H9 (cell line): Measurements from ENCODE around the gene TTC13. TPM values are rescaled to one million over a fixed set of nuclear protein-coding genes. Genes with fewer than 3 reads are reported as not detected.

Source experiments
- DNase-seq: peaks from one replicate; pipeline ENCODE4 v3.0.0-alpha.2; 2017
- H2AFZ ChIP-seq: one replicate; pipeline ENCODE4 v1.6.1; 2013; ENCODE audit warnings: mild to moderate bottlenecking, low read length, control low read depth, moderate library complexity
- H2AK5ac ChIP-seq: 2 replicates; pipeline ENCODE4 v1.6.1; 2013; ENCODE audit warnings: low read length, control low read depth, mixed read lengths; ENCODE audit not compliant: insufficient read length
- H2BK120ac ChIP-seq: one replicate; pipeline ENCODE4 v1.6.1; 2013; ENCODE audit warnings: low read depth, mild to moderate bottlenecking, low read length, control low read depth, inconsistent platforms; ENCODE audit not compliant: poor library complexity, severe bottlenecking
- H2BK12ac ChIP-seq: 2 replicates; pipeline ENCODE4 v1.6.1; 2013; ENCODE audit warnings: low read length, control low read depth, mixed read lengths, low read depth; ENCODE audit not compliant: insufficient read length
- H2BK15ac ChIP-seq: 2 replicates; pipeline ENCODE4 v1.6.1; 2013; ENCODE audit warnings: low read depth, low read length, control low read depth
- H2BK20ac ChIP-seq: one replicate; pipeline ENCODE4 v1.6.1; 2013; ENCODE audit warnings: low read depth, mild to moderate bottlenecking, low read length, control low read depth, inconsistent platforms; ENCODE audit not compliant: poor library complexity, severe bottlenecking
- H2BK5ac ChIP-seq: 2 replicates; pipeline ENCODE4 v1.6.1; 2013; ENCODE audit warnings: low read length, control low read depth, mixed read lengths; ENCODE audit not compliant: insufficient read length
- H3K14ac ChIP-seq: 2 replicates; pipeline ENCODE4 v1.6.1; 2013; ENCODE audit warnings: low read length, control low read depth; ENCODE audit not compliant: insufficient read depth
- H3K18ac ChIP-seq: 2 replicates; pipeline ENCODE4 v1.6.1; 2013; ENCODE audit warnings: low read depth, mild to moderate bottlenecking, mixed read lengths, low read length, control low read depth; ENCODE audit not compliant: insufficient read length
- H3K23ac ChIP-seq: 2 replicates; pipeline ENCODE4 v1.6.1; 2013; ENCODE audit warnings: low read length, control low read depth, mixed read lengths, low read depth; ENCODE audit not compliant: insufficient read length
- H3K23me2 ChIP-seq: 2 replicates; pipeline ENCODE4 v1.6.1; 2013; ENCODE audit warnings: low read depth, mild to moderate bottlenecking, mixed read lengths, low read length, control low read depth; ENCODE audit not compliant: insufficient read length, poor library complexity, severe bottlenecking
- H3K27ac ChIP-seq: 2 replicates; pipeline ENCODE4 v1.5.1; 2013; ENCODE audit warnings: low read length, control low read depth, mixed read lengths, low read depth; ENCODE audit not compliant: insufficient read length
- H3K27me3 ChIP-seq: 2 replicates; pipeline ENCODE4 v1.6.1; 2013; ENCODE audit warnings: low read length, control low read depth, inconsistent platforms; ENCODE audit not compliant: insufficient read depth
- H3K4ac ChIP-seq: 2 replicates; pipeline ENCODE4 v1.6.1; 2013; ENCODE audit warnings: low read depth, mild to moderate bottlenecking, control low read depth, inconsistent platforms, low read length, moderate library complexity
- H3K4me1 ChIP-seq: 2 replicates; pipeline ENCODE4 v1.6.1; 2013; ENCODE audit warnings: low read length, control low read depth, inconsistent platforms; ENCODE audit not compliant: insufficient read depth
- H3K4me2 ChIP-seq: 2 replicates; pipeline ENCODE4 v1.6.1; 2013; ENCODE audit warnings: low read length, control low read depth, mixed read lengths; ENCODE audit not compliant: insufficient read length, insufficient read depth
- H3K56ac ChIP-seq: 2 replicates; pipeline ENCODE4 v1.6.1; 2013; ENCODE audit warnings: low read depth, mild to moderate bottlenecking, mixed read lengths, low read length, control low read depth; ENCODE audit not compliant: insufficient read length
- H3K79me1 ChIP-seq: 2 replicates; pipeline ENCODE4 v1.6.1; 2013; ENCODE audit warnings: low read depth, mild to moderate bottlenecking, moderate library complexity, low read length, control low read depth, inconsistent platforms; ENCODE audit not compliant: insufficient read depth, poor library complexity, severe bottlenecking
- H3K79me2 ChIP-seq: 2 replicates; pipeline ENCODE4 v1.6.1; 2013; ENCODE audit warnings: low read length, control low read depth, inconsistent platforms; ENCODE audit not compliant: insufficient read depth
- H3K9ac ChIP-seq: 2 replicates; pipeline ENCODE4 v1.6.1; 2013; ENCODE audit warnings: low read length, control low read depth, mixed read lengths; ENCODE audit not compliant: insufficient read length; ENCODE audit errors: extremely low read depth
- H3K9me3 ChIP-seq: one replicate; pipeline ENCODE4 v1.6.1; 2013; ENCODE audit warnings: low read depth, low read length, inconsistent platforms; ENCODE audit not compliant: control insufficient read depth
- H3T11ph ChIP-seq: one replicate; pipeline ENCODE4 v1.6.1; 2013; ENCODE audit warnings: mild to moderate bottlenecking, low read length, control low read depth, inconsistent platforms
- H4K20me1 ChIP-seq: one replicate; pipeline ENCODE4 v1.6.1; 2013; ENCODE audit not compliant: control insufficient read depth, insufficient read length, insufficient read depth
- H4K5ac ChIP-seq: 2 replicates; pipeline ENCODE4 v1.6.1; 2013; ENCODE audit warnings: low read depth, mild to moderate bottlenecking, mixed read lengths, low read length, control low read depth; ENCODE audit not compliant: insufficient read length
- H4K8ac ChIP-seq: replicated peaks from 2 replicates; pipeline ENCODE4 v1.6.1; 2013; ENCODE audit warnings: low read length, control low read depth, mixed read lengths, low read depth; ENCODE audit not compliant: insufficient read length
- H4K91ac ChIP-seq: 2 replicates; pipeline ENCODE4 v1.6.1; 2013; ENCODE audit warnings: low read depth, mild to moderate bottlenecking, moderate library complexity, mixed read lengths, low read length, control low read depth; ENCODE audit not compliant: insufficient read length
- H3K27ac Mint-ChIP-seq, 3 experiments: 2 replicates in 2 of 3; 3 replicates in 1 of 3; pipeline ENCODE4 v1.8.0; 2020 to 2021; ENCODE audit warnings: mixed read lengths in 3 of 3, mild to moderate bottlenecking in 1 of 3, moderate library complexity in 1 of 3
- H3K27me3 Mint-ChIP-seq: 2 replicates; pipeline ENCODE4 v1.8.0; 2021; ENCODE audit warnings: low read depth, mild to moderate bottlenecking, moderate library complexity, mixed read lengths
- H3K36me3 Mint-ChIP-seq, 3 experiments: 2 replicates in 2 of 3; 3 replicates in 1 of 3; pipeline ENCODE4 v1.8.0; 2020 to 2021; ENCODE audit warnings: low read depth in 3 of 3, mixed read lengths in 3 of 3; ENCODE audit not compliant: insufficient read depth in 1 of 3
- H3K4me1 Mint-ChIP-seq, 2 experiments: 2 replicates each; pipeline ENCODE4 v1.8.0; 2020; ENCODE audit warnings: mixed read lengths in 2 of 2
- H3K4me3 Mint-ChIP-seq, 2 experiments: 2 replicates in 1 of 2; 3 replicates in 1 of 2; pipeline ENCODE4 v1.8.0; 2020 to 2021; ENCODE audit warnings: mild to moderate bottlenecking in 2 of 2, mixed read lengths in 2 of 2, moderate library complexity in 1 of 2
- H3K9me3 Mint-ChIP-seq, 2 experiments: 2 replicates in 1 of 2; 3 replicates in 1 of 2; pipeline ENCODE4 v1.8.0; 2020; ENCODE audit warnings: mild to moderate bottlenecking in 2 of 2, mixed read lengths in 2 of 2, moderate library complexity in 1 of 2
- WGBS: extraction: QIAGEN DNeasy Blood & Tissue Kit; methylation state at CpG from one replicate; pipeline ENCODE4 v1.1.7; 2013; ENCODE audit warnings: missing lambda C conversion rate, low lambda C conversion rate, mixed read lengths; ENCODE audit not compliant: insufficient read length; ENCODE audit errors: extremely low coverage; 5-methylcytosine and 5-hydroxymethylcytosine counted together
- total RNA-seq: library from RNA; stranded (reverse); gene quantifications from 2 replicates; pipeline ENCODE4 v1.2.1, GENCODE V29; 2021
- TF ChIP-seq, protein P1 (sequence below): fragments of 200-600 bp; sonication (generic); conservative IDR thresholded peaks from 3 replicates; pipeline ENCODE4 v1.8.0; 2021; ENCODE audit warnings: antibody characterized with exemption, mild to moderate bottlenecking

The TTC13 gene
- total RNA-seq, 1 experiment from 2014 or later = 7.6 TPM

DNA sequence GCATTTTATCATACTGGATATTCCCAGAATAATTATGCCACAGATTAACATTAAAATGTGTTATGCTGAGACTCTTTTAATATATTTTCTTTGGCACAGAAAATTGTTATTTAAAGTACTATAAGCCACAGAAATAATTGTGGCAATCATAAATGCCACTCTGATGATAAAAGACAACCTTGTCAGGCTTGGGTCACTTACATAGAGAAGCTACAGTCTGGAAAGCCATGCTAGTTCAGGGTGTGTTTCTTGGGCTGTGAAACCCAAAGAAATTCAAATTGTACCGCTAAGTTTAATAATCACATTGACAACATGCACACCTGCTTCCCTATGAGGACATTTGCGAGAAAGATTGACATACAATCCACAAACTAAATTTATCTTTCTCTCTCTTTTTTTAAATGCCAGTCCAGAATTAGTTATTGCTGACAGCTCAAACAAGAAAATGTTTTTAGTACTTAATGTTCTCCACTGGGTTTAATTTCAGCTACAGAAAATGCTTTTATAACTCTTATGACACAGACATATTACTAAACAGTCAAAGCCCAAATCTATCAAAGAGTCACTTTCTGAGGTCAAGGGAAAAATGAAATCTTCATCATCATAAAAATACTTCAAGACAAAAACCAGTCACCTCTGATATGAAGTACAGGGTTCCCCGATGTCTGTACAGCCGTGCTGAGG, 38.7 kb downstream of the TTC13 start:
- Histone ChIP-seq H2BK20ac (no peak overlapping the region), H2AK5ac (no peak overlapping the region), H3K27me3 (no peaks in the 10 kb centered on the region), H4K5ac (no peak overlapping the region), H3K23me2 (no peaks in the 10 kb centered on the region), H3K14ac (no peak overlapping the region), H3K4ac (no peak overlapping the region), H4K20me1 (no peaks in the 10 kb centered on the region), H2AFZ (no peak overlapping the region), H3K23ac (no peak overlapping the region), H3K4me2 (no peak overlapping the region), H3K9ac (no peak overlapping the region), H3K79me1 (no peaks in the 10 kb centered on the region), H3T11ph (no peak overlapping the region), H2BK5ac (no peak overlapping the region), H4K91ac (no peak overlapping the region), H3K56ac (no peak overlapping the region), H2BK12ac (no peak overlapping the region), H3K9me3 (no peaks in the 10 kb centered on the region), H3K79me2 (no peaks in the 10 kb centered on the region), H3K18ac (no peak overlapping the region), H4K8ac (no peak overlapping the region), H2BK120ac (no peak overlapping the region), H3K4me1 (no peaks in the 10 kb centered on the region), H3K27ac (no peak overlapping the region), H2BK15ac (no peak overlapping the region)
- DNase-seq = no peak
- no CpG with 5 or more reads among the region's 4 CpGs for WGBS
- Mint-ChIP-seq H3K27ac (no peak overlapping the region), H3K36me3 (no peaks in the 10 kb centered on the region), H3K9me3 (no peaks in the 10 kb centered on the region), H3K27me3 (no peaks in the 10 kb centered on the region), H3K4me3 (no peak overlapping the region), H3K4me1 (no peaks in the 10 kb centered on the region)
- TF ChIP-seq, protein P1, sequence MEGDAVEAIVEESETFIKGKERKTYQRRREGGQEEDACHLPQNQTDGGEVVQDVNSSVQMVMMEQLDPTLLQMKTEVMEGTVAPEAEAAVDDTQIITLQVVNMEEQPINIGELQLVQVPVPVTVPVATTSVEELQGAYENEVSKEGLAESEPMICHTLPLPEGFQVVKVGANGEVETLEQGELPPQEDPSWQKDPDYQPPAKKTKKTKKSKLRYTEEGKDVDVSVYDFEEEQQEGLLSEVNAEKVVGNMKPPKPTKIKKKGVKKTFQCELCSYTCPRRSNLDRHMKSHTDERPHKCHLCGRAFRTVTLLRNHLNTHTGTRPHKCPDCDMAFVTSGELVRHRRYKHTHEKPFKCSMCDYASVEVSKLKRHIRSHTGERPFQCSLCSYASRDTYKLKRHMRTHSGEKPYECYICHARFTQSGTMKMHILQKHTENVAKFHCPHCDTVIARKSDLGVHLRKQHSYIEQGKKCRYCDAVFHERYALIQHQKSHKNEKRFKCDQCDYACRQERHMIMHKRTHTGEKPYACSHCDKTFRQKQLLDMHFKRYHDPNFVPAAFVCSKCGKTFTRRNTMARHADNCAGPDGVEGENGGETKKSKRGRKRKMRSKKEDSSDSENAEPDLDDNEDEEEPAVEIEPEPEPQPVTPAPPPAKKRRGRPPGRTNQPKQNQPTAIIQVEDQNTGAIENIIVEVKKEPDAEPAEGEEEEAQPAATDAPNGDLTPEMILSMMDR = no peak
